ENCODE results near the gene MARS1.

The MARS1 gene

DNA sequence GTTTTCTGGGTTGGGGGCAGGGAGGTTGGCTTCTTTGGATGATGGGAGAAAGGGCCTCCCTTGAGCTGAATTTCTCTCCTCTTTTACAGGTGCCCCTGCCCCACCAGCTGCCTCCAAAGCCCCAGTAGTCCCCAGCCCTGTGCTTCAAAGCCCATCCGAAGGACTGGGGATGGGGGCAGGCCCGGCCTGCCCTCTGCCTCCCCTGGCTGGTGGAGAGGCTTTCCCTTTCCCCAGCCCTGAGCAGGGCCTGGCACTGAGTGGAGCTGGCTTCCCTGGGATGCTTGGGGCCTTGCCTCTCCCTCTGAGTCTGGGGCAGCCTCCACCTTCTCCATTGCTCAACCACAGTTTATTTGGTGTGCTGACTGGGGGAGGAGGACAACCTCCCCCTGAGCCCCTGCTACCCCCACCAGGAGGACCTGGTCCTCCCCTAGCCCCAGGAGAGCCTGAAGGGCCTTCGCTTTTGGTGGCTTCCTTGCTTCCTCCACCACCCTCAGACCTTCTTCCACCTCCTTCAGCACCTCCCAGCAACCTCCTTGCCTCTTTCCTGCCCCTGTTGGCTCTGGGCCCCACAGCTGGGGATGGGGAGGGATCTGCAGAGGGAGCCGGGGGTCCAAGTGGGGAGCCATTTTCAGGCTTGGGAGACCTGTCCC lies 38.7 kb downstream of the MARS1 start:
- Histone ChIP-seq H3K36me3 (ENCODE audit: control insufficient read depth, insufficient read depth, low read length) (peaks cover 61% of the 10 kb centered on the region), H3K27me3 (ENCODE audit: control insufficient read depth, insufficient read depth, low read length) (no peaks in the 10 kb centered on the region), H3K4me1 (ENCODE audit: control insufficient read depth, insufficient read depth, low read length) (peaks cover 12% of the 10 kb centered on the region), H3K4me3 (ENCODE audit: low read depth, low read length) (no peak overlapping the region), H3K9ac (ENCODE audit: low read length) (no peak overlapping the region), H3K27ac (ENCODE audit: low read depth, low read length) (no peak overlapping the region), H3K9me3 (ENCODE audit: control insufficient read depth, insufficient read depth, low read depth, low read length) (no peaks in the 10 kb centered on the region)

DNA sequence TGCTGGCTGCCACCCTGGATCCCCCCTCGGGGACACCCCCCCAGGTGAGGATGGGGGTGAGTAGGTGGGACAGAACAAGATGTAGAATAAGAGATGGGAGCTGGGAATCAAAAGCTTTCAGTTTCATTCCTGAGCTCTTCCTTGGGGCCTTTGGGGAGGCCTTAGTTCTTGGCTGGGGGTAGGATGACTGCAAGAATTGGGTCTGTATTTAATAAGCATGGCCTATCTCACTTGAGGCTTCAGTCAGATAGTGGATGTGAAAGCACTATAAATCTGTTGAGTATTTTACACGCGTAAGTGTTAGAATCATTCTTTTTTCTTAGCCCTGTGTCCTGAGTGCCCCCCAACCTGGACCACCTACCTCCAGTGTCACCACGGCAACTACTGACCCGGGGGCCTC lies 39.3 kb downstream of the MARS1 start:
- Histone ChIP-seq H3K27ac (ENCODE audit: low read depth, low read length) (no peak overlapping the region), H3K4me1 (ENCODE audit: control insufficient read depth, insufficient read depth, low read length) (peaks cover 9% of the 10 kb centered on the region), H3K27me3 (ENCODE audit: control insufficient read depth, insufficient read depth, low read length) (no peaks in the 10 kb centered on the region), H3K9me3 (ENCODE audit: control insufficient read depth, insufficient read depth, low read depth, low read length) (no peaks in the 10 kb centered on the region), H3K4me3 (ENCODE audit: low read depth, low read length) (no peak overlapping the region), H3K36me3 (ENCODE audit: control insufficient read depth, insufficient read depth, low read length) (peaks cover 67% of the 10 kb centered on the region), H3K9ac (ENCODE audit: low read length) (no peak overlapping the region)

DNA sequence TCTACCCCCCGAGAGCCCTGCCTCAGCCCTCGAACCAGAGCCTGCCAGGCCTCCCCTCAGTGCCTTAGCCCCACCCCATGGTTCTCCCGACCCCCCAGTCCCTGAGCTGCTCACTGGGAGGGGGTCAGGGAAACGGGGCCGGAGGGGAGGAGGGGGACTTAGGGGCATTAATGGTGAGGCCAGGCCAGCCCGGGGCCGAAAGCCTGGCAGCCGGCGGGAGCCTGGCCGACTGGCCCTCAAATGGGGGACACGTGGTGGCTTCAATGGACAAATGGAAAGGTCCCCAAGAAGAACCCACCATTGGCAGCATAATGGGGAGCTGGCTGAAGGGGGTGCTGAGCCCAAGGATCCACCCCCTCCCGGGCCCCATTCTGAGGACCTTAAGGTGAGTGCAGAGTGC lies 40.3 kb downstream of the MARS1 start:
- H3K36me3 ChIP-seq (ENCODE audit: control insufficient read depth, insufficient read depth, low read length), result peaks cover 76% of the 10 kb centered on the region
- no peaks in the 10 kb centered on the region for H3K9me3 ChIP-seq (ENCODE audit: control insufficient read depth, insufficient read depth, low read depth, low read length)
- H3K27me3 ChIP-seq (ENCODE audit: control insufficient read depth, insufficient read depth, low read length), result no peaks in the 10 kb centered on the region
- H3K4me1 ChIP-seq (ENCODE audit: control insufficient read depth, insufficient read depth, low read length), result peaks cover 9% of the 10 kb centered on the region
- H3K4me3 ChIP-seq (ENCODE audit: low read depth, low read length), result no peak overlapping the region
- no peak overlapping the region for H3K9ac ChIP-seq (ENCODE audit: low read length)
- no peak overlapping the region for H3K27ac ChIP-seq (ENCODE audit: low read depth, low read length)

DNA sequence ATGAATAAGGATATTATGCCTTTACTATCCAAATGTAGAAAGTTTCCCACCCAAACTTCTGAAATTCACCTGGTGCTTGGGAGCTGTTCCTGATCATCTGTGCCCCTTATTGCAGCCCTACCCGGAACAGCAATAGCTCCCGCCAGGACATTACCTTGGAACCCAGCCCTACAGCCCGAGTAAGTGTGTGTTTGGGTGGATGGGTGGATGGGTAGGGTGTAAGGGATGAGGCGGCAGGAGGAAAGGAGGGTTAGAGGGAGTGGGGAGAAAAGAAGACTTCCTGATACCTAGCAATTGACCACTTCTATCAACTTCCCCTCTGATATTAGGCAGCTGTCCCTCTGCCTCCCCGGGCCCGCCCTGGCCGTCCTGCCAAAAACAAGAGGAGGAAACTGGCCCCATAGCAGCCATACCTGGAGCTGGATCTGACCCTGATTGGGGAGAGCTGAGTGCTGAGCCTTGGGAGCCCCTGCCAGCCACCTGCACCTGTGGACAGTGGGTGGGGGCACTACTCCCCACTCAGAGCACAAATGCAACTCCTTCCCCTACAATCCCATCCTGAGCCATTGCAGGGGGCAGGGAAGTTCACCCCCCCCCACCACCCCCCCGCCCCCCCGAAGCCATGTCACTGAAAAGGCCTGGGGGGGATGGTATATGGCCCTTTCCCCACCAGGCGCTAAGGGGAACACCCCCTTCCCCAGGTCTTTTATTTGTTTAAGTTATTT lies 41.1 kb downstream of the MARS1 start:
- no peak overlapping the region for H3K27ac ChIP-seq (ENCODE audit: low read depth, low read length)
- no peak overlapping the region for H3K9ac ChIP-seq (ENCODE audit: low read length)
- H3K4me1 ChIP-seq (ENCODE audit: control insufficient read depth, insufficient read depth, low read length), result peaks cover 3% of the 10 kb centered on the region
- no peaks in the 10 kb centered on the region for H3K9me3 ChIP-seq (ENCODE audit: control insufficient read depth, insufficient read depth, low read depth, low read length)
- peaks cover 83% of the 10 kb centered on the region for H3K36me3 ChIP-seq (ENCODE audit: control insufficient read depth, insufficient read depth, low read length)
- no peak overlapping the region for H3K4me3 ChIP-seq (ENCODE audit: low read depth, low read length)
- no peaks in the 10 kb centered on the region for H3K27me3 ChIP-seq (ENCODE audit: control insufficient read depth, insufficient read depth, low read length)

DNA sequence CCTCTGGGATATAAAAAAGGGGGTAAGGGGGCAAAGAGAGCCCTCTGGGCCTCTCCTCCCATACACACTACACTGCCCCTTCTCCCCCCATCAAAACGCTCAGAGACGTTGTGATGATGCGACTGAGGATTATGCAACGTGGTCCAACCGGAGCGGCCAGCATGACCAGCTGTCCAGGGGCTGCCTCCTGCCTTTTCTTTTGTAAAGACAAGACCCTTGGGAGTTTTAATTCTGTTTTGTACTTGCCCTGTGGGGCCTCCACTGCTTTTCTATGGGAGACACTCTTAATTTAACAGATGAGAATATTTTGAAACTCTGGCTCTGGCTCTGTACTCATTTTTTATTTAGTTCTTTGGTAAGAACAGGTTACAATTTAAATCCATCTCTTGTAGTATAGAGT lies 42.0 kb downstream of the MARS1 start:
- no peaks in the 10 kb centered on the region for H3K9me3 ChIP-seq (ENCODE audit: control insufficient read depth, insufficient read depth, low read depth, low read length)
- H3K9ac ChIP-seq (ENCODE audit: low read length), result no peak overlapping the region
- peaks cover 83% of the 10 kb centered on the region for H3K36me3 ChIP-seq (ENCODE audit: control insufficient read depth, insufficient read depth, low read length)
- no peaks in the 10 kb centered on the region for H3K4me1 ChIP-seq (ENCODE audit: control insufficient read depth, insufficient read depth, low read length)
- no peak overlapping the region for H3K4me3 ChIP-seq (ENCODE audit: low read depth, low read length)
- H3K27ac ChIP-seq (ENCODE audit: low read depth, low read length), result no peak overlapping the region
- no peaks in the 10 kb centered on the region for H3K27me3 ChIP-seq (ENCODE audit: control insufficient read depth, insufficient read depth, low read length)

DNA sequence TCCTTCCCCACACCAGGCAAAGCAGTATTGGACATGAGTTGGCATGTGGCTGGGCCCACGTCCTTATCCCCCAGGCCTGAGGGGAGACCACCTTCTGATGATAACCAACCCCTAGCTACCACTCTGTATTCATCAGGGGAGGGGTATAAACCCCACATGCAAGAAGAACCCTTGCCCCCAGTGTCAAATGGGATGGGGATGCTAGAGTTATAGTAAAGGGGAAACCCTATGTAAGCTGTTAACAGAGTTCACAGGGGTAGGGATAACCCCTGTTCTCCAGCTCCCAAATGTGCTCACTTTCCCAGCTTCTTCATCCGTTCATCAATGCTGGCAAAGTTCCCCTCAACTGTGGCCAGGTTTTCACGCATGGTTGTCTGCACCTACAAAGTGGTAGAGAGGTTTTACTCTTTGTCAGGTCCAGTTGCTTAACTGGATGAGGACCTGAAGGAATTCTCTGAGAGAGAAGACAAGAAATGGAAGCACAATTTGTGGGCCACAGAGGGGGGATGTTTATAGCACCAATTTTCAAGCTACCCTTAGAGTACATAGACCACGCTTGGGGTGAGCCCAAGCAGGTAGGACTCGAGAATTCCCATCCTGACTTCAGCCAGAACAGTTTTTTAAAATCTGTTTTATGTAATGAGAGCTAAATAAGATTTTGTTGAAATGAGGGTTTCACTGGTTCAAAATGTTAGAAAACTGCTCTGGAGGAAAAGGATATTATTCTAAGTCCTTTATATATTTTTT lies 42.7 kb downstream of the MARS1 start:
- Histone ChIP-seq H3K4me3 (ENCODE audit: low read depth, low read length) (no peak overlapping the region), H3K4me1 (ENCODE audit: control insufficient read depth, insufficient read depth, low read length) (no peaks in the 10 kb centered on the region), H3K9ac (ENCODE audit: low read length) (no peak overlapping the region), H3K9me3 (ENCODE audit: control insufficient read depth, insufficient read depth, low read depth, low read length) (no peaks in the 10 kb centered on the region), H3K27me3 (ENCODE audit: control insufficient read depth, insufficient read depth, low read length) (no peaks in the 10 kb centered on the region), H3K36me3 (ENCODE audit: control insufficient read depth, insufficient read depth, low read length) (peaks cover 88% of the 10 kb centered on the region), H3K27ac (ENCODE audit: low read depth, low read length) (no peak overlapping the region)

DNA sequence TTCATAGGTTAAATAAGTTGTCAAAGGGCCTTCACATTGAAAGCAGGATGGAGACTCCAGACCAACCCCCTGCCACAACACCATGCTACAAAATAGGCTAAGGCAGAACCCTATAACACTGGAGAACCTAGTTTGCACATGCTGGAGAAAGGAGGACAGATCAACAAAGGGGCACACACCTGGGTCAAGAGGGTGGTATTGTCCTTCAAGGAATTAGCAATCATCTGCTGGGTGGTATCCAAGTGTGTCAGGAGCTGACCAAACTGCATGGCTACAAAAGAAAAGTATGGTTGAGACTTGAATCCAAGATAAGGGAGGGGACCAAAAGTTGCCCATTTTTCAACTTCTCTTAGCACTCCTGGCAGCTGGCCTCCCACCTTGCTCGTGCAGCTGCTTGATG lies 44.0 kb downstream of the MARS1 start:
- no peak overlapping the region for H3K9ac ChIP-seq (ENCODE audit: low read length)
- no peaks in the 10 kb centered on the region for H3K9me3 ChIP-seq (ENCODE audit: control insufficient read depth, insufficient read depth, low read depth, low read length)
- H3K27me3 ChIP-seq (ENCODE audit: control insufficient read depth, insufficient read depth, low read length), result no peaks in the 10 kb centered on the region
- H3K4me3 ChIP-seq (ENCODE audit: low read depth, low read length), result no peak overlapping the region
- H3K27ac ChIP-seq (ENCODE audit: low read depth, low read length), result no peak overlapping the region
- peaks cover 91% of the 10 kb centered on the region for H3K36me3 ChIP-seq (ENCODE audit: control insufficient read depth, insufficient read depth, low read length)
- no peaks in the 10 kb centered on the region; the same call in 1 of the 2 replicates for H3K4me1 ChIP-seq (ENCODE audit: control insufficient read depth, insufficient read depth, low read length)

DNA sequence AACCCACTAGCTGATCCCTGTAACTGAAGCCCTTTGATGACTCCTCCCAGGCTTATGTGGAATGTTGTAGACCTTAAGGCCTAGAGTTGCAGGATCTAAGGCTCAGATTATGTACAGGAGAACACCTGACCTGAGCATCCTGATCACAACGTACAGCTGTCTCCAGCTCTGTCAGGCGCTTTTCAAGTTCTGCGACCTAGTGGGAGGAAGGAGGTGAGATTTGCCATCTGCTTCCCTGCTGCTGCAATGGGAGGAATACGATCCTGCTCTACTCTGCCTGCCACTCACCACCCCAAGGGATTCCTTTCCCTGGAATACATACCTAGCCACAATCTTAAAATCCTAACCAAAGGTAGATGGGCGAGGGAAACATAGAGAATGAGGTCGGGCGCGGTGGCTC lies 45.2 kb downstream of the MARS1 start:
- H3K27me3 ChIP-seq (ENCODE audit: control insufficient read depth, insufficient read depth, low read length), result no peaks in the 10 kb centered on the region
- H3K4me1 ChIP-seq (ENCODE audit: control insufficient read depth, insufficient read depth, low read length), result no peaks in the 10 kb centered on the region; the same call in 1 of the 2 replicates
- H3K4me3 ChIP-seq (ENCODE audit: low read depth, low read length), result no peak overlapping the region
- H3K36me3 ChIP-seq (ENCODE audit: control insufficient read depth, insufficient read depth, low read length), result peaks cover 91% of the 10 kb centered on the region
- no peak overlapping the region for H3K27ac ChIP-seq (ENCODE audit: low read depth, low read length)
- no peaks in the 10 kb centered on the region for H3K9me3 ChIP-seq (ENCODE audit: control insufficient read depth, insufficient read depth, low read depth, low read length)
- H3K9ac ChIP-seq (ENCODE audit: low read length), result no peak overlapping the region

DNA sequence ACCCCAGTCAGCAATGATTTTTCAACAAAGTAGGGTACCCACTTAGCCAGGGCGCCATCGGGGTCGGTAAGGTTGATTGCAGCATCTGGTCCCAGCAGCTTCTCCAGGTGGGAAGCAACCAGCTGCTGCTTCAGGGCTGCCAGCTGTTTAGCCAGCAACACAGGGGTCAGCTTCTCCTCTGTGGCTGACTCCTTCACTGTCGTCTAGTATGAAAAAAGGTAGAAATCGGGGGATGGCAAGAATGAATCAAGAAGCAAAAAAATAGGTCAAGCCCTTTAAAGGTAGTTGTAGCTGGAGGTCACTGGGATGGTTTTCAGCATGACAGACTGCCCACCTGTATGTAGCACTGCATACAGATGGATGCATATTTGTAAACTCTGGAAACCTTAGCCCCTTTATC lies 46.4 kb downstream of the MARS1 start:
- Histone ChIP-seq H3K27ac (ENCODE audit: low read depth, low read length) (no peak overlapping the region), H3K4me3 (ENCODE audit: low read depth, low read length) (no peak overlapping the region), H3K9ac (ENCODE audit: low read length) (no peak overlapping the region), H3K4me1 (ENCODE audit: control insufficient read depth, insufficient read depth, low read length) (no peaks in the 10 kb centered on the region; the same call in 1 of the 2 replicates), H3K9me3 (ENCODE audit: control insufficient read depth, insufficient read depth, low read depth, low read length) (no peaks in the 10 kb centered on the region), H3K36me3 (ENCODE audit: control insufficient read depth, insufficient read depth, low read length) (peaks cover 89% of the 10 kb centered on the region), H3K27me3 (ENCODE audit: control insufficient read depth, insufficient read depth, low read length) (no peaks in the 10 kb centered on the region)

DNA sequence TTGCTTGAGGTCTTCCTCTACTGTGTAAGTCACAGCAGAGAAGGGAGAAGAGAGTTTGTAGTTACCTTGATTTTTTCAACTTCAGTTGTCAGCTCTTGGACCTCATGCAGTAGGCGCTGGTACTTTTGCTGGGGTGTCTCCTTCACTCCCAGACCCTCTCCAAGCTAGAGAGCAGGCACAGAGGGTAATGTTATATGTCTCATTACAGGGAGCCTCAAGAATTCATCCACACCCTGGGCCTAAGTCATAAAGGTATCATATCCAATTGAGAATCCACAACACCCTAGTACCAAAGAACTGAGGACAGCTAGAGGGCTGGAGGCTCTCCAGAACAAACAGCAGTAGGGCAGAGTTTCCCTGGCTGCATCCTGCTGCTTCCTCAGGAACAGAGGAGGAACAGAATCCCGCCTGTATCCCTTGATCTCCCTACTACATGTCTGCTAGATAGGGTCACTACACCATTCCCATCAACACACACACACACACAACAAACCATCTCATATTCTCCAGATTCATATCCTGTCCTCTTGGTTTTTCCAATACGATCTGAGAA lies 47.2 kb downstream of the MARS1 start:
- H3K27ac ChIP-seq (ENCODE audit: low read depth, low read length), result no peak overlapping the region
- H3K4me3 ChIP-seq (ENCODE audit: low read depth, low read length), result no peak overlapping the region
- H3K9ac ChIP-seq (ENCODE audit: low read length), result no peak overlapping the region
- peaks cover 87% of the 10 kb centered on the region for H3K36me3 ChIP-seq (ENCODE audit: control insufficient read depth, insufficient read depth, low read length)
- no peaks in the 10 kb centered on the region; the same call in 1 of the 2 replicates for H3K4me1 ChIP-seq (ENCODE audit: control insufficient read depth, insufficient read depth, low read length)
- H3K27me3 ChIP-seq (ENCODE audit: control insufficient read depth, insufficient read depth, low read length), result no peaks in the 10 kb centered on the region
- no peaks in the 10 kb centered on the region for H3K9me3 ChIP-seq (ENCODE audit: control insufficient read depth, insufficient read depth, low read depth, low read length)
